ENCODE results near the gene MEIS3.

MEIS3 gene

DNA sequence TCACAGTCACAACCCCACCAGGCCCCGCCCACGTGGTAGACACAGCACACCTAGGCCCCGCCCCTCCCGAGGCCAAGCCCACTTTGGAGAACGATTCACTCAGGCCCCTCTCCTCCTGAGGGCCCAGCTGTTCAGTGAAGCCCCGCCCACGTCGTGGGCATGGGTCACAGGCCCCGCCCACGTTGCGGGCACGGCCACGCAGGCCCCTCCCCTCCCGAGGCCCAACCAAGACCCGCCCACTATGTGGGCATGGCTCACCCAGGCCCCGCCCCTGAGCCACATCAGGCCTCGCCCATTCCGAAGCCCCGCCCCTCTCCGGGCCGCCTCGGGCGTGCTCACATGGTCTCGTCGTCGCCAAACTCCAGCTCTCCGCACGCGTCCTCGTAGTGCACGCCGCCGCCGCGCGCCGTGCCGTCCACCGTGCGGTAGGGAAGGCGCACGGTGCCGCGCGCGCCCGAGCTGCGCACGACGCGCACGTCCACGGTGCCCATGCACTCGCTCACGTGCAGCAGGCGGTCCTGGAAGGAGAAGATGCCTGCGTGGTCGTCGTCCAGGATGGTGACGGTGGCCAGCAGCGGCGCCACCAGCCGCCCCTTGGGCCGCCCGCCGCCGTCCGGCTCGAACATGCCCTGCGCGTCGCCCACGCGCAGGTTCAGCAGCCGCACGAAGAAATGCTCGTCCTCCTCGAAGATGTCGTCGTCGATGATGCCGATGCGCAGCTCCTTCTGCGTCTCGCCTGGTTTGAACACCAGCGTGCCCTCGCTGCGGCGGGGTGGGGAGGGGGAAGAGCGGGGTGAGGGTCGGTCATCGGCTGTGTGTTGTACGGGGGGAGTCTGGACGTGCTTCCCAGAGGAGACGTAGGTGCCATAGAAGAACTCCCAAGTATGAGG, 28.4 kb upstream of the MEIS3 start:
- no peak overlapping the region for H3K9ac ChIP-seq (ENCODE audit: low read length)
- no peaks in the 10 kb centered on the region for H3K36me3 ChIP-seq (ENCODE audit: insufficient read depth, low read length)
- peaks cover 17 to 33% of the 10 kb centered on the region in 2 donors for H3K27me3 ChIP-seq (ENCODE audit: control insufficient read depth in 1 of 2, insufficient read depth in 2 of 2, low read length in 2 of 2)
- peaks cover 9% of the 10 kb centered on the region for H3K4me1 ChIP-seq (ENCODE audit: insufficient read depth, low read length)
- no peaks in the 10 kb centered on the region for H3K9me3 ChIP-seq (ENCODE audit: low read length)
- no peak overlapping the region for H3K27ac ChIP-seq (ENCODE audit: low read depth, low read length)
- peak overlapping the region in 1 of 2 donors; percentile 2 for H3K4me3 ChIP-seq (ENCODE audit: low read depth in 1 of 2, low read length in 2 of 2)

DNA sequence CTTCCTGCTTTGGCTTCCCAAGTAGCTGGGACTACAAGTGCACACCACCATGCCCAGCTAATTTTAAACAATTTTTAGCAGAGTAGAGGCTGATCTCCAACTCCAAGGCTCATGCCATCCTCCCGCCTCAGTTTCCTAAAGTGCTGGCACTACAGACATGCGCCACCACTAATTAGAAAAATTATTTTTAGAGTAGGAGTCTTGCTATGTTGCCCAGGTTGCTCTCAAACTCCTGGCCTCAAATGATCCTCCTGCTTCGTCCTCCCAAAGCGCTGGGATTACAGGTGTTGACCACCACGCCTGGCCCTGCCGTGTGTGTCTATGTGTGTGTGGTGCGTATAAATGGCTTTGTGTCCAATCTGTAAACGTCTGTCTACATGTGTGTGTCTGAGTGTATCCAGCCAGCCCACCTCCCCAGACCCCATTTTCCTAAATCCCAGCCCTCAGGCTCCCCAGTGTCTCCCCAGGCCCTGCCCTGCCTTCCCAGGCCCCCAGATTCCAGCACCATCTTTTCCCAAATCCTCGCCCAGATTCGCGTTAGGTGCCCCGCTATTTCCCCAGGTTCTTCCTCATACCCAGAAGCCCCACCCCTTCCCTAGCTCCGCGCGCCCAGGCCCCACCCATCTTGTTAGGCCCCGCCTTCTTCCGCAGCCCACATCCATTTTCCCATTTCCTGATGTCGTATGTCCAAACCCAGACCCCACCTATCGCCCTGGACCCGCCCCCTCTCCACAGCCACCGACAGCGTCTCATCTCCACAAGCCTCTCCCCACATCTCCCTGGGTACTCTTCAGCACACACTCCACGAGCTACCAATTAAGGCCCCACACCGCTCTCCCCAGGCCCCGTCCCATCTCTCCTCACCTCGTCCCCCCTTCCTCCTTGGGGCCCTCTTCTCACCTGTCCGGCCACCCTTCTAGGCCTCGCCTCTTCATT, 27.5 kb upstream of the MEIS3 start:
- Histone ChIP-seq H3K4me1 (ENCODE audit: insufficient read depth, low read length) (peaks cover 9% of the 10 kb centered on the region), H3K27me3 (ENCODE audit: control insufficient read depth in 1 of 2, insufficient read depth in 2 of 2, low read length in 2 of 2) (peaks cover 17 to 33% of the 10 kb centered on the region in 2 donors), H3K27ac (ENCODE audit: low read depth, low read length) (no peak overlapping the region), H3K4me3 (ENCODE audit: low read depth in 1 of 2, low read length in 2 of 2) (peak overlapping the region in 1 of 2 donors; percentile 2), H3K9me3 (ENCODE audit: low read length) (no peaks in the 10 kb centered on the region), H3K9ac (ENCODE audit: low read length) (no peak overlapping the region), H3K36me3 (ENCODE audit: insufficient read depth, low read length) (no peaks in the 10 kb centered on the region)

DNA sequence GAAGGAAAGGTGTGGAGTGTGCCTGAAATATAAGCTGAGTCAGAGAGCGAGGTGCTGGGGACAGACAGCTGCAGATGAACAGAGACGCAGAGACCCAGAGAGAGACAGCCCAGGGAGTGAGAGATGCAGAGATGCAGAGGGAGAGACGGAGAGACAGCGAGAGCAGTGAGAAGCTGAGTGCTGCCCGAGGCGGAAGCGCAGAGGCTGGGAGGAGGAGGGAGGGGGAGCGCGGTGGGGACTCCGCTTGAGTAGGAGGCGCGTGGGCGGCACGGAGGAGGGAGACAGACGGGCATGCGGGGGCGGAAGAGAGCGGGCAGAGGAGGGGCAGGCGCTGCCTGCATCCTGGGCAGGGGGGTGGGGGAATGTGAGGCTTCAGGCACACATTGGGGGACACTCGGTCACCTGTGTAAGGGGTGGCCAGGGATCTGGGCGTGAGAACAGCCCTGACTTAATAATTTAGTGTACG, 26.6 kb upstream of the MEIS3 start:
- Histone ChIP-seq H3K36me3 (ENCODE audit: insufficient read depth, low read length) (no peaks in the 10 kb centered on the region), H3K9ac (ENCODE audit: low read length) (no peak overlapping the region), H3K4me1 (ENCODE audit: insufficient read depth, low read length) (peaks cover 9% of the 10 kb centered on the region), H3K27me3 (ENCODE audit: control insufficient read depth in 1 of 2, insufficient read depth in 2 of 2, low read length in 2 of 2) (peaks cover 17 to 35% of the 10 kb centered on the region in 2 donors), H3K9me3 (ENCODE audit: low read length) (no peaks in the 10 kb centered on the region), H3K4me3 (ENCODE audit: low read depth in 1 of 2, low read length in 2 of 2) (no peak overlapping the region), H3K27ac (ENCODE audit: low read depth, low read length) (no peak overlapping the region)

DNA sequence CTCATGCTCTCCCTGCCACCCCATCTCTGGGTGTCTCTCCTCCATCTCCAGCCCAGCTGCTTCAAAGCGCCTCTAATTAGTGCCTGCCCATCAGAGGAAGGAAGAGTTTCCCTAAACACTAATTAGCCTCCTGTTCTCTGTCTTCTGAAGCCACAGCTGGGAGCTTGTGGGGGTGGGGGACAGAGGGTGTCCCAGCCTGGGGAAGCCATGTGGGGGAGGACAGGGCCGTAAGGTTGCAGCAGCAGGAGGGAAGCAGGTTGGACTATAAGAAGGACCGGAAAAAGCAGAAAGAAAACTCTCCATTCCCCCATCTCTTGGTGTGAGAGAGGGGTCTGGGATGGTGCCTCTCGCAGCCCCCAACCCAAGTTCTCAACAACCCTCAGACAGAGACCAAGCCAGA, 26.2 kb upstream of the MEIS3 start:
- Histone ChIP-seq H3K9me3 (ENCODE audit: low read length) (no peaks in the 10 kb centered on the region), H3K4me1 (ENCODE audit: insufficient read depth, low read length) (peaks cover 9% of the 10 kb centered on the region), H3K4me3 (ENCODE audit: low read depth in 1 of 2, low read length in 2 of 2) (no peak overlapping the region), H3K27me3 (ENCODE audit: control insufficient read depth in 1 of 2, insufficient read depth in 2 of 2, low read length in 2 of 2) (peaks cover 17 to 39% of the 10 kb centered on the region in 2 donors), H3K9ac (ENCODE audit: low read length) (no peak overlapping the region), H3K36me3 (ENCODE audit: insufficient read depth, low read length) (no peaks in the 10 kb centered on the region), H3K27ac (ENCODE audit: low read depth, low read length) (no peak overlapping the region)

DNA sequence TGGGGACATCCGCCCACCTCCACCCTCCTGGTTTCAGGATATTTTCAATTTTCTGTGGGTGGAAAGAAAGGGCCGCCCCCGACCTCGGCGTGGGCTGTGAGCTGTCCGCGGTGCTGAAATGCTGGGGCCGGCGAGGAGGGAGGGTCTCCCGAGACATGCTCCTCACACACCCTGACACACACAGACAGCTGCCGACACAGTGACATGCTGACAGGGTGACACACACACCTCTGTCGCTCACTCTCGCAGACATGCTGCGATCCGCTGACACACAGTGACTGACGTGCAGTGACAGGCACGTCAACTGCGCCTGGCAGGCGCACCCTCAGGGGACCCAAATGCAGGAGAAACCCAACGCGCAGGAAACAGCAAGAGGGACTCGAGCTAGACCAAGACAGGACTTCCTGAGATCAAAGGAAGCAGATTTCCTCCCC, 25.1 kb upstream of the MEIS3 start:
- Histone ChIP-seq H3K4me1 (ENCODE audit: insufficient read depth, low read length) (peaks cover 9% of the 10 kb centered on the region), H3K36me3 (ENCODE audit: insufficient read depth, low read length) (no peaks in the 10 kb centered on the region), H3K9me3 (ENCODE audit: low read length) (no peaks in the 10 kb centered on the region), H3K4me3 (ENCODE audit: low read depth in 1 of 2, low read length in 2 of 2) (no peak overlapping the region), H3K9ac (ENCODE audit: low read length) (no peak overlapping the region), H3K27me3 (ENCODE audit: control insufficient read depth in 1 of 2, insufficient read depth in 2 of 2, low read length in 2 of 2) (peaks cover 17 to 39% of the 10 kb centered on the region in 2 donors), H3K27ac (ENCODE audit: low read depth, low read length) (no peak overlapping the region)

DNA sequence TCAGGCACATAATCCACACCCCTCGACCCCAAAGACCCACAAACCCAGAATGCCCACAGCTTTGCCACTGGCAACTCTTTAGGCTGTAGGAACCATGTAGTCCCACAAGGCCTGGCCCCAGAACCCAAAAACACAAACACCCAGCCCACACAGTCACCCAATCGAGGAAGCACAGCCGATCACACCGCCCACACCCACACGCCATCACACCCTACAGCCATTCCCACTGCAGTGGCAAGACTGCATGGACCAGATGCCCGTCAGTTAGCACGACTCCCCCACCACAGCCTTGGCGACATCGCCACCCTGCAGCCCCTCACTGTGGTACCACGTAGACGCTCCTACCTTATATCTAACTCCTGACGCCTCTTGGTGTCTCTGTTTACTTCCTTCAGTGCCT, 24.0 kb upstream of the MEIS3 start:
- H3K4me3 ChIP-seq (ENCODE audit: low read depth in 1 of 2, low read length in 2 of 2) = no peak overlapping the region
- H3K9me3 ChIP-seq (ENCODE audit: low read length) = no peaks in the 10 kb centered on the region
- H3K36me3 ChIP-seq (ENCODE audit: insufficient read depth, low read length) = no peaks in the 10 kb centered on the region
- H3K27ac ChIP-seq (ENCODE audit: low read depth, low read length) = no peak overlapping the region
- H3K9ac ChIP-seq (ENCODE audit: low read length) = no peak overlapping the region
- H3K4me1 ChIP-seq (ENCODE audit: insufficient read depth, low read length) = peaks cover 9% of the 10 kb centered on the region
- peaks cover 12 to 36% of the 10 kb centered on the region in 2 donors for H3K27me3 ChIP-seq (ENCODE audit: control insufficient read depth in 1 of 2, insufficient read depth in 2 of 2, low read length in 2 of 2)

DNA sequence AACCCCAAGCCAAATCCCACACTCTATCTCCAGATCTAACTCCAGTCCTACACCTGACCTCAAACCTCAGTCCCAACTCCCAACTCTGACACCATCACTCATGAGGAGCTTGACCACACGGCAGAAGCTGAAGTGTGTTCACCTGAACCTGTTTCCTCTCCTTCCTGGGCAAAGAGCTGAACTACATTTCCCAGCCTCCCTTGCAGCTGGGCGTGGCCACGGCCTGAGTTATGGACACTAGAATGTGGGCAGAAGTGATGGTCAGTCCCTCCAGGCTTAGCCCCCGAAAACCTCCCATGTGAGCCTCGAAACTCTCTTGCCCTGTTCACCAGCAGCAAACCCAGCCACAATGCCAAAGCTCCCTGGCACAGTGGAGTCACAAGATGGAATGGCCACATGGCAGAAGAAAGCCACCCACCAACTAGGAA, 19.5 kb upstream of the MEIS3 start:
- Histone ChIP-seq H3K27ac (ENCODE audit: low read depth, low read length) (no peak overlapping the region), H3K4me3 (ENCODE audit: low read depth in 1 of 2, low read length in 2 of 2) (no peak overlapping the region), H3K27me3 (ENCODE audit: control insufficient read depth in 1 of 2, insufficient read depth in 2 of 2, low read length in 2 of 2) (peaks cover 0 to 10% of the 10 kb centered on the region in 2 donors), H3K9ac (ENCODE audit: low read length) (no peak overlapping the region), H3K9me3 (ENCODE audit: low read length) (no peaks in the 10 kb centered on the region), H3K36me3 (ENCODE audit: insufficient read depth, low read length) (no peaks in the 10 kb centered on the region), H3K4me1 (ENCODE audit: insufficient read depth, low read length) (peaks cover 8% of the 10 kb centered on the region)

DNA sequence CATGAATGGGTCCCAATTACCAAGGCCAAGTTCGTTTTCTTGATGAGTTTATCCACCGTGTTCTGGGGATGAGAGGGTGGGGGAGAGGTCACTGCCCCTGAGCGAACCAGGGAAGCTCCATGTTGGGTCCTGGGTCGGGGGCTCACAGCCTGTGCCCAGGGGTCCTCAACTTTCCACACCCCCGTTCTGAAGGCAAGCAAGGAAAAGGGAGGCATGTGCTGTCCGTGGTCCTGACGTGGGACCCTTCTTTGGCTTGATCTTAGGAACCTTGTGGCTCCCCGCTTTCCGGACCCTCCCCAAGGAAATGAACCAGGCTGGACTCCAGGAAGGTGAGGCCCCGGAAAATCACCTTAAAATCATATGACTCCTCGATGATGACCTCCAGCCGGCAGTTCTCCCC, 18.2 kb upstream of the MEIS3 start:
- Histone ChIP-seq H3K9me3 (ENCODE audit: low read length) (no peaks in the 10 kb centered on the region), H3K4me3 (ENCODE audit: low read depth in 1 of 2, low read length in 2 of 2) (no peak overlapping the region), H3K36me3 (ENCODE audit: insufficient read depth, low read length) (no peaks in the 10 kb centered on the region), H3K27me3 (ENCODE audit: control insufficient read depth in 1 of 2, insufficient read depth in 2 of 2, low read length in 2 of 2) (peaks cover 0 to 16% of the 10 kb centered on the region in 2 donors), H3K9ac (ENCODE audit: low read length) (no peak overlapping the region), H3K27ac (ENCODE audit: low read depth, low read length) (no peak overlapping the region), H3K4me1 (ENCODE audit: insufficient read depth, low read length) (peaks cover 8% of the 10 kb centered on the region)

DNA sequence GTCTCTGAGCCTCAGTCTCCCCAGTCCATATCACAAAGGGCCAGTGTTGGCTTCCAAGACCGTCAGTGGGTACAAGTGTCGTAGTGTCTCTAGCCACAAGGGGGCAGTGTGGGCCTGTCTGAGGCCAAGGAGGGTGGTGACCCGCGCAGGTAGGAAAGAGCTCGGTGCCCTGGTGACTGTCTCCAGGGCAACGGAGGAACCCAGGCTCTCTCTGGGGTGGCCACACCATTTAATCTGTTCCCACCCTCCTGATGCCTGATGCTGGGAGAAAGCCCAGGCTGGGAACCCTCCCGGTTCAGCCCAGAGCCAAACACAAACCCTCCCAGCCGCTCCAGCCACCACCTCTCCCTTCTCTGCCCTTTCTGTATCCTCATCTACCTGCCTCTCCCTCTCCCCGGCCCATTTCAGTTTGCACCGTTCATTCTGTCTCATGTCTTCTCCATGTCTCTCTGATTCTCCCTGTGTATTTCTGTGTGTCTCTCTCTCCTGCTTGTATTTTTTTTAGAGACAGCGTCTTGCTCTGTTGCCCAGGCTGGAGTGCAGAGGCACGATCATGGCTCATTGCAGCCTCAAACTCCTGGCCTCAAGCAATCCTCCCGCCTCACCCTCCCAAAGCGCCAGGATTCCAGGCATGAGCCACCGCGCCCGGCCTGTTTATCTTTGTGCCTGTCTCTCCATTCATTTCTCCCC, 17.5 kb upstream of the MEIS3 start:
- no peak overlapping the region for H3K27ac ChIP-seq (ENCODE audit: low read depth, low read length)
- H3K9ac ChIP-seq (ENCODE audit: low read length) = no peak overlapping the region
- peaks cover 6 to 19% of the 10 kb centered on the region in 2 donors for H3K27me3 ChIP-seq (ENCODE audit: control insufficient read depth in 1 of 2, insufficient read depth in 2 of 2, low read length in 2 of 2)
- H3K4me1 ChIP-seq (ENCODE audit: insufficient read depth, low read length) = peaks cover 8% of the 10 kb centered on the region
- no peaks in the 10 kb centered on the region for H3K36me3 ChIP-seq (ENCODE audit: insufficient read depth, low read length)
- no peak overlapping the region for H3K4me3 ChIP-seq (ENCODE audit: low read depth in 1 of 2, low read length in 2 of 2)
- no peaks in the 10 kb centered on the region for H3K9me3 ChIP-seq (ENCODE audit: low read length)

DNA sequence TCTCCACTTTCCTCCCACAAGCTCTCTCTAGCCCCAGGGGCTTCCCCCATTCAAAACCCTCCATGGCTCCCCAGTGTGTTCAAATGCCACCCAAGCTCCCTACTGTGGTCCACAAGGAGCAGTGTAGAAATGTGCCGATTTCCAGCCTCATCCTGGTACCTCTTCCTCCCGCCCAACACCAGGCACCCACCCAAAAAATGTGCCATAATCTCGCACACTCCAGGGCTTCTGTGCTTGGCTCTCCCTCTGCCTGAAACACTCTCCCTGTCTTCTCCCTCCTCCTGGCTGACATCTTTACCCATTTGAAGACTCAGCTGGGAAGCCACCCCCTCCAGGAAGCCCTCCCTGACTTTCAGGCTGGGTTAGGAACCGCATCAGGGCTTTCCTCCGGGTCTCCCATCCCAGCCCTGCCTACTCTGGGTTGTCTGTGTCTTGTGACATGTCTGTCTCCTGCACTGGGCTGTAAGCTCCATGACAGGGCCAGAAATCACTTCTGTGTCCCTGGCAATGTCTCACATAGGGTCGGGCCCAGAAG, 16.6 kb upstream of the MEIS3 start:
- Histone ChIP-seq H3K4me1 (ENCODE audit: insufficient read depth, low read length) (peaks cover 8% of the 10 kb centered on the region), H3K9me3 (ENCODE audit: low read length) (no peaks in the 10 kb centered on the region), H3K9ac (ENCODE audit: low read length) (no peak overlapping the region), H3K36me3 (ENCODE audit: insufficient read depth, low read length) (no peaks in the 10 kb centered on the region), H3K27ac (ENCODE audit: low read depth, low read length) (no peak overlapping the region), H3K4me3 (ENCODE audit: low read depth in 1 of 2, low read length in 2 of 2) (no peak overlapping the region), H3K27me3 (ENCODE audit: control insufficient read depth in 1 of 2, insufficient read depth in 2 of 2, low read length in 2 of 2) (peaks cover 9 to 24% of the 10 kb centered on the region in 2 donors)

Data from muscle layer of colon (tissue), 2 donors.